ENCODE results near the gene CNOT2. TPM values are rescaled to one million over a fixed set of nuclear protein-coding genes. Genes with fewer than 3 reads are reported as not detected.

The CNOT2 gene
- total RNA-seq, 3 donors from 2014 or later (not counting 1 experiment from before 2014, with no cell fraction given) = 160 to 178 (median 173) TPM

DNA sequence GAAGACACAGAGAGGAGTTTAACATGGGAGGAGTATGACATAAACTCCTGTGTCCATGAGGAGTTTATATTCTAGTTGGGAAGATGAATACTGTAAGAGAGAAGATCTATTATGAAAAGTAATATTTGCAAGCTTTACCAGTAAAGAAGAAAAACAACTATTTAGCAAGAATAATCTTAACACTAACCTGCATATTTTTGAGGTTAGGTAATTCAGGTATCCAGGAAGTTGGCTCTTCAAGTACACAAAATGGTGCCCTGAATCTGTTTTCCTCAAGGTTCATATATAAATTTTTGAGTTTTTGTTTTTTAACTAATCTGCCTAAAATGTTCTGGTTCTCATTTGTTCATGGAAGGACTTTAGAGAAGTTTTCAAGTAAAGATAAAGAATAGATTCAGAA lies 89.0 kb downstream of the CNOT2 start:
- no peak for ATAC-seq
- Mint-ChIP-seq H3K27me3 (ENCODE audit: low read depth in 2 of 2) (no peaks in the 10 kb centered on the region), H3K27ac (peak overlapping the region in 1 of 2 donors; percentile 5), H3K9me3 (no peaks in the 10 kb centered on the region), H3K36me3 (no peaks in the 10 kb centered on the region), H3K4me1 (peaks cover 20 to 24% of the 10 kb centered on the region in 2 donors), H3K4me3 (no peak overlapping the region)
- H3K27me3 ChIP-seq (ENCODE audit: control insufficient read depth, insufficient read depth, low read length) = no peaks in the 10 kb centered on the region
- H3K4me3 ChIP-seq (ENCODE audit: low read length) = no peak overlapping the region
- no peak for DNase-seq
- intact Hi-C loops (cut with micrococcal nuclease) = loop anchor here (2.0 kb wide), 1 partner anchor 13 kb away; no protein-coding TSS in a partner anchor
- peaks cover 22% of the 10 kb centered on the region for H3K36me3 ChIP-seq (ENCODE audit: control insufficient read depth, insufficient read depth, low read length)
- H3K9me3 ChIP-seq (ENCODE audit: control insufficient read depth, insufficient read depth, low read length) = no peaks in the 10 kb centered on the region
- H3K4me1 ChIP-seq (ENCODE audit: control insufficient read depth, insufficient read depth, low read length) = no peaks in the 10 kb centered on the region
- H3K27ac ChIP-seq (ENCODE audit: low read length) = no peak overlapping the region
- no peak for TF ChIP-seq CTCF (IDR thresholded peaks at IDR 0.05)

- no peak overlapping the region for H3K27ac ChIP-seq (ENCODE audit: low read length)
- TF ChIP-seq CTCF (IDR thresholded peaks at IDR 0.05) = no peak
- Mint-ChIP-seq H3K27me3 (ENCODE audit: low read depth in 2 of 2) (no peaks in the 10 kb centered on the region), H3K4me1 (peaks cover 11 to 13% of the 10 kb centered on the region in 2 donors), H3K36me3 (peaks cover 11% of the 10 kb centered on the region), H3K4me3 (no peak overlapping the region), H3K27ac (no peak overlapping the region), H3K9me3 (no peaks in the 10 kb centered on the region)
- 99% methylated on average over 6 of the region's 8 CpGs for WGBS (ENCODE audit: insufficient coverage)
- no peak for DNase-seq
- no peaks in the 10 kb centered on the region for H3K9me3 ChIP-seq (ENCODE audit: control insufficient read depth, insufficient read depth, low read length)
- H3K36me3 ChIP-seq (ENCODE audit: control insufficient read depth, insufficient read depth, low read length) = peaks cover 45% of the 10 kb centered on the region
- H3K4me3 ChIP-seq (ENCODE audit: low read length) = no peak overlapping the region
- no peaks in the 10 kb centered on the region for H3K4me1 ChIP-seq (ENCODE audit: control insufficient read depth, insufficient read depth, low read length)
- intact Hi-C loops (cut with micrococcal nuclease) = no loop called here
- no peaks in the 10 kb centered on the region for H3K27me3 ChIP-seq (ENCODE audit: control insufficient read depth, insufficient read depth, low read length)
- ATAC-seq = no peak
Observed at GRCh38 chr12:70334742-70335141, 91.5 kb downstream of the CNOT2 start.

- H3K36me3 Mint-ChIP-seq = peaks cover 35% of the 10 kb centered on the region
- Histone ChIP-seq H3K9me3 (ENCODE audit: control insufficient read depth, insufficient read depth, low read length) (no peaks in the 10 kb centered on the region), H3K4me3 (ENCODE audit: low read length) (no peak overlapping the region), H3K27ac (ENCODE audit: low read length) (no peak overlapping the region), H3K4me1 (ENCODE audit: control insufficient read depth, insufficient read depth, low read length) (no peaks in the 10 kb centered on the region), H3K36me3 (ENCODE audit: control insufficient read depth, insufficient read depth, low read length) (peaks cover 73% of the 10 kb centered on the region), H3K27me3 (ENCODE audit: control insufficient read depth, insufficient read depth, low read length) (no peaks in the 10 kb centered on the region)
- H3K9me3 Mint-ChIP-seq = no peaks in the 10 kb centered on the region
- no peak for DNase-seq
- 100% methylated on average over 2 of the region's 2 CpGs for WGBS (ENCODE audit: insufficient coverage)
- no peak for ATAC-seq
- peaks cover under 1 to 14% of the 10 kb centered on the region in 2 donors for H3K4me1 Mint-ChIP-seq
- intact Hi-C loops (cut with micrococcal nuclease) = no loop called here
- H3K27me3 Mint-ChIP-seq (ENCODE audit: low read depth in 2 of 2) = no peaks in the 10 kb centered on the region
- TF ChIP-seq CTCF (IDR thresholded peaks at IDR 0.05) = no peak
- no peak overlapping the region for H3K27ac Mint-ChIP-seq
- H3K4me3 Mint-ChIP-seq = no peak overlapping the region
Observed at GRCh38 chr12:70338531-70338930, 95.3 kb downstream of the CNOT2 start.

- no peaks in the 10 kb centered on the region for H3K4me1 ChIP-seq (ENCODE audit: control insufficient read depth, insufficient read depth, low read length)
- no peak for TF ChIP-seq CTCF (IDR thresholded peaks at IDR 0.05)
- no CpG with 5 or more reads among the region's 2 CpGs for WGBS (ENCODE audit: insufficient coverage)
- ATAC-seq (no peak), DNase-seq (no peak)
- no peaks in the 10 kb centered on the region for H3K27me3 ChIP-seq (ENCODE audit: control insufficient read depth, insufficient read depth, low read length)
- no peaks in the 10 kb centered on the region for H3K4me1 Mint-ChIP-seq
- intact Hi-C loops (cut with micrococcal nuclease) = no loop called here
- H3K27me3 Mint-ChIP-seq (ENCODE audit: low read depth in 2 of 2) = no peaks in the 10 kb centered on the region
- H3K27ac ChIP-seq (ENCODE audit: low read length) = no peak overlapping the region
- H3K27ac Mint-ChIP-seq = no peak overlapping the region
- peaks cover 32% of the 10 kb centered on the region for H3K36me3 ChIP-seq (ENCODE audit: control insufficient read depth, insufficient read depth, low read length)
- no peaks in the 10 kb centered on the region for H3K9me3 Mint-ChIP-seq
- H3K4me3 Mint-ChIP-seq = no peak overlapping the region
- no peaks in the 10 kb centered on the region for H3K9me3 ChIP-seq (ENCODE audit: control insufficient read depth, insufficient read depth, low read length)
- H3K36me3 Mint-ChIP-seq = no peaks in the 10 kb centered on the region
- no peak overlapping the region for H3K4me3 ChIP-seq (ENCODE audit: low read length)
Observed at GRCh38 chr12:70351076-70351475, 107.8 kb downstream of the CNOT2 start.
